ENCODE results near the gene UNC119B.

DNA sequence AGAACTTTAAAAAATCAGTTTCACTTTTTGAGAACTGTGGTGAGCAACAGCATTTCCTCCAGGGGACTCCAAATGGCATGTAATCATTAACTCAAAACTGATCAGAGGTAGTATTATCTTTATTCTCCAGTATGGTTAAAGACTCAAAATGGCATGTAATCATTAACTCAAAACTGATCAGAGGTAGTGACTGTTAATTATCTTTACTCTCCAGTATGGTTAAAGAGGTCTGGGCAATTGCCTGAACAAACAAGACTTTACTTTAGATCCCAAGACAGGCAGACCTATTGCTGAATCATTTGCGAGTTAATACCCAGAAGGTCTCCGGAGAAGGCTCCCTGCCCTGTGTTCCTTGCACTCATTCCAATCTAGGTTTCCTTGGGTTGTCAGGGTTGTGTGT is 8.8 kb downstream of the UNC119B start:
- TF ChIP-seq YY1 (IDR thresholded peaks at IDR 0.05) (no peak), RXRA (IDR thresholded peaks at IDR 0.05) (peak; percentile 45 to 53), RAD21 (IDR thresholded peaks at IDR 0.05) (no peak), TAF1 (conservative IDR thresholded peaks at IDR 0.05) (no peak)
- TF ChIP-seq, protein P1, sequence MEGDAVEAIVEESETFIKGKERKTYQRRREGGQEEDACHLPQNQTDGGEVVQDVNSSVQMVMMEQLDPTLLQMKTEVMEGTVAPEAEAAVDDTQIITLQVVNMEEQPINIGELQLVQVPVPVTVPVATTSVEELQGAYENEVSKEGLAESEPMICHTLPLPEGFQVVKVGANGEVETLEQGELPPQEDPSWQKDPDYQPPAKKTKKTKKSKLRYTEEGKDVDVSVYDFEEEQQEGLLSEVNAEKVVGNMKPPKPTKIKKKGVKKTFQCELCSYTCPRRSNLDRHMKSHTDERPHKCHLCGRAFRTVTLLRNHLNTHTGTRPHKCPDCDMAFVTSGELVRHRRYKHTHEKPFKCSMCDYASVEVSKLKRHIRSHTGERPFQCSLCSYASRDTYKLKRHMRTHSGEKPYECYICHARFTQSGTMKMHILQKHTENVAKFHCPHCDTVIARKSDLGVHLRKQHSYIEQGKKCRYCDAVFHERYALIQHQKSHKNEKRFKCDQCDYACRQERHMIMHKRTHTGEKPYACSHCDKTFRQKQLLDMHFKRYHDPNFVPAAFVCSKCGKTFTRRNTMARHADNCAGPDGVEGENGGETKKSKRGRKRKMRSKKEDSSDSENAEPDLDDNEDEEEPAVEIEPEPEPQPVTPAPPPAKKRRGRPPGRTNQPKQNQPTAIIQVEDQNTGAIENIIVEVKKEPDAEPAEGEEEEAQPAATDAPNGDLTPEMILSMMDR (IDR thresholded peaks at IDR 0.05; ENCODE audit: low read depth, low read length, missing input control): no peak
- TF ChIP-seq, protein P2, sequence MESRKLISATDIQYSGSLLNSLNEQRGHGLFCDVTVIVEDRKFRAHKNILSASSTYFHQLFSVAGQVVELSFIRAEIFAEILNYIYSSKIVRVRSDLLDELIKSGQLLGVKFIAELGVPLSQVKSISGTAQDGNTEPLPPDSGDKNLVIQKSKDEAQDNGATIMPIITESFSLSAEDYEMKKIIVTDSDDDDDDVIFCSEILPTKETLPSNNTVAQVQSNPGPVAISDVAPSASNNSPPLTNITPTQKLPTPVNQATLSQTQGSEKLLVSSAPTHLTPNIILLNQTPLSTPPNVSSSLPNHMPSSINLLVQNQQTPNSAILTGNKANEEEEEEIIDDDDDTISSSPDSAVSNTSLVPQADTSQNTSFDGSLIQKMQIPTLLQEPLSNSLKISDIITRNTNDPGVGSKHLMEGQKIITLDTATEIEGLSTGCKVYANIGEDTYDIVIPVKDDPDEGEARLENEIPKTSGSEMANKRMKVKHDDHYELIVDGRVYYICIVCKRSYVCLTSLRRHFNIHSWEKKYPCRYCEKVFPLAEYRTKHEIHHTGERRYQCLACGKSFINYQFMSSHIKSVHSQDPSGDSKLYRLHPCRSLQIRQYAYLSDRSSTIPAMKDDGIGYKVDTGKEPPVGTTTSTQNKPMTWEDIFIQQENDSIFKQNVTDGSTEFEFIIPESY (IDR thresholded peaks at IDR 0.05): no peak

Measured in liver (tissue), 3 donors.